Hepatocyte (in vitro differentiated cells): ENCODE results near the gene TBKBP1.

Experiments
- EZH2 ChIP-seq: fragments of 200-600 bp; sonication (generic); IDR thresholded peaks from 2 replicates; pipeline ENCODE4 v1.6.1; 2016; ENCODE audit warnings: antibody characterized with exemption, mild to moderate bottlenecking, borderline replicate concordance
- EZH2phosphoT487 ChIP-seq: fragments of 200-600 bp; sonication (generic); IDR thresholded peaks from one replicate; pipeline ENCODE4 v1.6.1; 2018; ENCODE audit warnings: antibody characterized with exemption, mild to moderate bottlenecking, low read depth, moderate library complexity; ENCODE audit not compliant: unreplicated experiment, severe bottlenecking
- TF ChIP-seq, protein P1 (sequence below): fragments of 200-600 bp; sonication (generic); IDR thresholded peaks from 2 replicates; pipeline ENCODE4 v1.5.1; 2016; ENCODE audit warnings: antibody characterized with exemption, mild to moderate bottlenecking; ENCODE audit not compliant: poor library complexity

DNA sequence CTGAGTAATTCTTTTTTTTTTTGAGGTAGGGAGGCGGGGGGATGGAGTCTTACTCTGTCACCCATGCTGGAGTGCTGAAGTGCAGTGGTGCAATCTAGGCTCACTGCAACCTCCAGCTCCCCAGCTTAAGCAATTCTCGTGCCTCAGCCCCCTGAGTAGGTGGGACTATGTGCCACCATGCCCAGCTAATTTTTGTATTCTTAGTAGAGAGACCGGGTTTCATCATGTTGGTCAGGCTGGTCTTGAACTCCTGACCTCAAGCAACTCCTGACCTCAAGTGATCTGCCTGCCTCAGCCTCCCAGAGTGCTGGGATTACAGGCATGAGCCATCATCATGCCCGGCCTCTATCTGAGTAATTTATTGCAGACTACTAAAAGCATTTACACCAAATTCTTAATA lies 24.9 kb upstream of the TBKBP1 start:
- TF ChIP-seq, protein P1, sequence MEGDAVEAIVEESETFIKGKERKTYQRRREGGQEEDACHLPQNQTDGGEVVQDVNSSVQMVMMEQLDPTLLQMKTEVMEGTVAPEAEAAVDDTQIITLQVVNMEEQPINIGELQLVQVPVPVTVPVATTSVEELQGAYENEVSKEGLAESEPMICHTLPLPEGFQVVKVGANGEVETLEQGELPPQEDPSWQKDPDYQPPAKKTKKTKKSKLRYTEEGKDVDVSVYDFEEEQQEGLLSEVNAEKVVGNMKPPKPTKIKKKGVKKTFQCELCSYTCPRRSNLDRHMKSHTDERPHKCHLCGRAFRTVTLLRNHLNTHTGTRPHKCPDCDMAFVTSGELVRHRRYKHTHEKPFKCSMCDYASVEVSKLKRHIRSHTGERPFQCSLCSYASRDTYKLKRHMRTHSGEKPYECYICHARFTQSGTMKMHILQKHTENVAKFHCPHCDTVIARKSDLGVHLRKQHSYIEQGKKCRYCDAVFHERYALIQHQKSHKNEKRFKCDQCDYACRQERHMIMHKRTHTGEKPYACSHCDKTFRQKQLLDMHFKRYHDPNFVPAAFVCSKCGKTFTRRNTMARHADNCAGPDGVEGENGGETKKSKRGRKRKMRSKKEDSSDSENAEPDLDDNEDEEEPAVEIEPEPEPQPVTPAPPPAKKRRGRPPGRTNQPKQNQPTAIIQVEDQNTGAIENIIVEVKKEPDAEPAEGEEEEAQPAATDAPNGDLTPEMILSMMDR = no peak
- TF ChIP-seq EZH2phosphoT487 = no peak
- TF ChIP-seq EZH2 = no peak
